ENCODE measurements around the gene AK1. TPM values are rescaled to one million over a fixed set of nuclear protein-coding genes. Genes with fewer than 3 reads are reported as not detected.

AK1 gene
- total and polyA plus RNA-seq, 2 of the 8 experiments (the other 6 are each of a cell fraction or from before 2014, with no cell fraction given): 37.9 to 39.2 TPM

DNA sequence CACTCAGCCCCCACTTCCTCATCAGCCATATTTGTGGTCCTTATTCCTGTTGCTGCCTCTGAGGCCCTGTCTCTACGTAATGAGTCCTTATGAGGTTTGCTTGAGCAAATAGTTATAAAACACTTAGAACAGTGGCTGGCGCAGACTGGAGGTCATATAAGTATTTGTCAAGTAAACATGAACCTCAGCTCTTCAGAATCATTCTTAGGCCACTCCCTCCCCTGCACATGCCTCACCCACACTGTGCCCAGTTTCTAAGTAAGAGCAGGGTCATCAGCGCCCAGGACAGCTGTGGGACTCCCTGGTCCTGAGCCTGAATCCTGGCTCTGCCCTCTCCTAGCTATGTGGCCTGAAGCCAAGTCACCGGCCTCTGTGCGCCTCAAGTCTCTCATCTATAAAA is 35.4 kb upstream of the AK1 start:
- H4K91ac ChIP-seq (replicated peaks; ENCODE audit: insufficient read length, low read length): no peak overlapping the region
- H3K23me2 ChIP-seq (ENCODE audit: low read depth, low read length): peaks cover 5% of the 10 kb centered on the region
- no peak overlapping the region for H3K23ac ChIP-seq (ENCODE audit: insufficient read length)
- no peak overlapping the region for H3K4me2 ChIP-seq (ENCODE audit: insufficient read depth in 1 of 2, low read depth in 2 of 2, low read length in 2 of 2)
- no peak overlapping the region for H2BK120ac ChIP-seq (replicated peaks; ENCODE audit: low read depth, low read length)
- H4K5ac ChIP-seq (ENCODE audit: insufficient read length, low read depth, low read length): no peak overlapping the region
- no peak overlapping the region for H2BK12ac ChIP-seq (ENCODE audit: low read depth, low read length)
- H3K9ac ChIP-seq (replicated peaks in 1 of 4; ENCODE audit: extremely low read depth in 1 of 4, low read depth in 3 of 4, low read length in 3 of 4): no peak overlapping the region
- H3K18ac ChIP-seq (ENCODE audit: extremely low read depth, low read length): no peak overlapping the region
- no peak for TF ChIP-seq TAF7 (optimal IDR thresholded peaks at IDR 0.05; ENCODE audit: borderline replicate concordance, low read depth, low read length)
- no peak for TF ChIP-seq TCF12 (IDR thresholded peaks at IDR 0.05; ENCODE audit: low read depth, low read length)
- TF ChIP-seq TAF1 (IDR thresholded peaks at IDR 0.05; ENCODE audit: low read depth, low read length): no peak
- TF ChIP-seq SRF (IDR thresholded peaks at IDR 0.05; ENCODE audit: low read depth, low read length): no peak
- no peak for TF ChIP-seq PHF8 (conservative IDR thresholded peaks at IDR 0.05; ENCODE audit: low read depth, low read length)
- TF ChIP-seq CHD2 (IDR thresholded peaks at IDR 0.05; ENCODE audit: low read length): no peak
- TF ChIP-seq CBX5 (IDR thresholded peaks at IDR 0.05; ENCODE audit: low read depth, low read length): no peak
- TF ChIP-seq, protein P1, sequence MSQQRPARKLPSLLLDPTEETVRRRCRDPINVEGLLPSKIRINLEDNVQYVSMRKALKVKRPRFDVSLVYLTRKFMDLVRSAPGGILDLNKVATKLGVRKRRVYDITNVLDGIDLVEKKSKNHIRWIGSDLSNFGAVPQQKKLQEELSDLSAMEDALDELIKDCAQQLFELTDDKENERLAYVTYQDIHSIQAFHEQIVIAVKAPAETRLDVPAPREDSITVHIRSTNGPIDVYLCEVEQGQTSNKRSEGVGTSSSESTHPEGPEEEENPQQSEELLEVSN (IDR thresholded peaks at IDR 0.05): no peak
- TF ChIP-seq, protein P2, sequence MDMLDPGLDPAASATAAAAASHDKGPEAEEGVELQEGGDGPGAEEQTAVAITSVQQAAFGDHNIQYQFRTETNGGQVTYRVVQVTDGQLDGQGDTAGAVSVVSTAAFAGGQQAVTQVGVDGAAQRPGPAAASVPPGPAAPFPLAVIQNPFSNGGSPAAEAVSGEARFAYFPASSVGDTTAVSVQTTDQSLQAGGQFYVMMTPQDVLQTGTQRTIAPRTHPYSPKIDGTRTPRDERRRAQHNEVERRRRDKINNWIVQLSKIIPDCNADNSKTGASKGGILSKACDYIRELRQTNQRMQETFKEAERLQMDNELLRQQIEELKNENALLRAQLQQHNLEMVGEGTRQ (IDR thresholded peaks at IDR 0.05; ENCODE audit: low read length): no peak
- DNase-seq (ENCODE audit: low read depth in 1 of 2, low spot score in 2 of 2) (no peak), FAIRE-seq (no peak)
- H3K27me3 ChIP-seq (replicated peaks in 1 of 4; ENCODE audit: control insufficient read depth in 3 of 4, extremely low read depth in 1 of 4, insufficient read depth in 3 of 4, low read length in 3 of 4): peaks cover 0 to 9% (median 8%) of the 10 kb centered on the region in 4 experiments; a peak in 5 of 7 replicates
- no peaks in the 10 kb centered on the region for H4K20me1 ChIP-seq (replicated peaks in 1 of 2; ENCODE audit: control insufficient read depth in 1 of 2, insufficient read depth in 2 of 2, low read length in 2 of 2)
- CTCF ChIA-PET (ENCODE audit: partially characterized antibody): interaction anchor here (1.0 to 1.8 kb wide), 7 partner anchors 8 to 178 kb away, joined by 3 to 7 read pairs (median 4); partner anchors contain the start of gene TOR2A
- no peak overlapping the region for H2BK5ac ChIP-seq (ENCODE audit: low read depth, low read length)
- H3K4me1 ChIP-seq (replicated peaks in 1 of 4; ENCODE audit: control insufficient read depth in 3 of 4, insufficient read depth in 4 of 4, low read length in 3 of 4): peaks cover 4 to 8% (median 7%) of the 10 kb centered on the region in 4 experiments
- H2AFZ ChIP-seq (ENCODE audit: low read length): no peak overlapping the region
- no peak overlapping the region for H3K56ac ChIP-seq (replicated peaks; ENCODE audit: insufficient read length, low read depth, low read length)
- no peak overlapping the region for H3K14ac ChIP-seq (ENCODE audit: insufficient read length)
- H2BK15ac ChIP-seq (ENCODE audit: low read length): no peak overlapping the region
- H3K4ac ChIP-seq (replicated peaks; ENCODE audit: insufficient read length, low read depth, low read length): no peak overlapping the region
- whole genome bisulfite sequencing, 2 experiments (ENCODE audit: extremely low coverage in 1 of 2, insufficient coverage in 1 of 2, insufficient read length in 1 of 2, insufficient replicate concordance in 2 of 2, low coverage in 1 of 2, low lambda C conversion rate in 2 of 2, missing lambda C conversion rate in 1 of 2): 95% methylated on average over 5 of the region's 5 CpGs; no CpG with 5 or more reads in 1 of the 2 experiments
- H4K8ac ChIP-seq (ENCODE audit: extremely low read depth, insufficient read depth, low read length): no peak overlapping the region
- H3K4me3 ChIP-seq (ENCODE audit: extremely low read depth in 1 of 4, insufficient read depth in 2 of 4, low read depth in 3 of 4, low read length in 4 of 4): no peak overlapping the region
- H3K79me1 ChIP-seq (ENCODE audit: low read depth, low read length): no peaks in the 10 kb centered on the region
- POLR2A ChIA-PET (ENCODE audit: partially characterized antibody): interaction anchor here (1.0 to 1.1 kb wide), 2 partner anchors 9 to 24 kb away, joined by 3 to 5 read pairs; no protein-coding TSS in a partner anchor
- no peaks in the 10 kb centered on the region for H3K79me2 ChIP-seq (ENCODE audit: control insufficient read depth in 1 of 2, insufficient read depth in 2 of 2, low read length in 2 of 2)
- H2BK20ac ChIP-seq (ENCODE audit: low read length): no peak overlapping the region
- H2AK5ac ChIP-seq (ENCODE audit: low read depth, low read length): no peak overlapping the region
- H3K36me3 ChIP-seq (ENCODE audit: control insufficient read depth in 2 of 4, insufficient read depth in 4 of 4, low read length in 3 of 4): peaks cover 0 to 6% (median 0%) of the 10 kb centered on the region in 4 experiments; a peak in 1 of 8 replicates
- no peaks in the 10 kb centered on the region for H3K9me3 ChIP-seq (ENCODE audit: insufficient read depth in 2 of 2, low read depth in 1 of 2, low read length in 1 of 2)
- H3K27ac ChIP-seq (ENCODE audit: low read depth, low read length): no peak overlapping the region

All from H1 (cell line).